ENCODE results near the gene OXNAD1.

Gene OXNAD1

GRCh38 chr3:16253601-16254000 lies 11.4 kb upstream of the OXNAD1 start:
- H3K4me3 ChIP-seq (ENCODE audit: low read length) = no peak overlapping the region
- no peak for TF ChIP-seq ZNF274 (IDR thresholded peaks at IDR 0.05; ENCODE audit: low read depth, low read length)

- H3K4me3 ChIP-seq (ENCODE audit: low read length) = no peak overlapping the region
- no peak for TF ChIP-seq ZNF274 (IDR thresholded peaks at IDR 0.05; ENCODE audit: low read depth, low read length)
Observed at GRCh38 chr3:16254916-16255315, 10.1 kb upstream of the OXNAD1 start.

- H3K4me3 ChIP-seq (ENCODE audit: low read length) = no peak overlapping the region
- TF ChIP-seq ZNF274 (IDR thresholded peaks at IDR 0.05; ENCODE audit: low read depth, low read length) = no peak
Observed at GRCh38 chr3:16255326-16255725, 9.7 kb upstream of the OXNAD1 start.

- no peak for TF ChIP-seq ZNF274 (IDR thresholded peaks at IDR 0.05; ENCODE audit: low read depth, low read length)
- no peak overlapping the region for H3K4me3 ChIP-seq (ENCODE audit: low read length)
Observed at GRCh38 chr3:16255726-16256125, 9.3 kb upstream of the OXNAD1 start.

GRCh38 chr3:16257309-16257708 lies 7.7 kb upstream of the OXNAD1 start:
- no peak overlapping the region for H3K4me3 ChIP-seq (ENCODE audit: low read length)
- TF ChIP-seq ZNF274 (IDR thresholded peaks at IDR 0.05; ENCODE audit: low read depth, low read length) = no peak

GRCh38 chr3:16258177-16258576 lies 6.8 kb upstream of the OXNAD1 start:
- no peak overlapping the region for H3K4me3 ChIP-seq (ENCODE audit: low read length)
- no peak for TF ChIP-seq ZNF274 (IDR thresholded peaks at IDR 0.05; ENCODE audit: low read depth, low read length)

GRCh38 chr3:16258866-16259265 lies 6.1 kb upstream of the OXNAD1 start:
- no peak overlapping the region for H3K4me3 ChIP-seq (ENCODE audit: low read length)
- TF ChIP-seq ZNF274 (IDR thresholded peaks at IDR 0.05; ENCODE audit: low read depth, low read length) = no peak

- no peak overlapping the region for H3K4me3 ChIP-seq (ENCODE audit: low read length)
- TF ChIP-seq ZNF274 (IDR thresholded peaks at IDR 0.05; ENCODE audit: low read depth, low read length) = no peak
Observed at GRCh38 chr3:16260046-16260445, 5.0 kb upstream of the OXNAD1 start.

GRCh38 chr3:16262174-16262573 lies 2.8 kb upstream of the OXNAD1 start:
- no peak overlapping the region for H3K4me3 ChIP-seq (ENCODE audit: low read length)
- TF ChIP-seq ZNF274 (IDR thresholded peaks at IDR 0.05; ENCODE audit: low read depth, low read length) = no peak

GRCh38 chr3:16264174-16264707 lies 771 bp upstream of the OXNAD1 start:
- TF ChIP-seq ZNF274 (IDR thresholded peaks at IDR 0.05; ENCODE audit: low read depth, low read length) = no peak
- peak overlapping the region; percentile 92 for H3K4me3 ChIP-seq (ENCODE audit: low read length)

- H3K4me3 ChIP-seq (ENCODE audit: low read length) = peak overlapping the region; percentile 96
- TF ChIP-seq ZNF274 (IDR thresholded peaks at IDR 0.05; ENCODE audit: low read depth, low read length) = no peak
Observed at GRCh38 chr3:16265455-16265786, 409 bp downstream of the OXNAD1 start.

- TF ChIP-seq ZNF274 (IDR thresholded peaks at IDR 0.05; ENCODE audit: low read depth, low read length) = no peak
- H3K4me3 ChIP-seq (ENCODE audit: low read length) = no peak overlapping the region
Observed at GRCh38 chr3:16266714-16267113, 1.7 kb downstream of the OXNAD1 start.

- no peak for TF ChIP-seq ZNF274 (IDR thresholded peaks at IDR 0.05; ENCODE audit: low read depth, low read length)
- no peak overlapping the region for H3K4me3 ChIP-seq (ENCODE audit: low read length)
Observed at GRCh38 chr3:16270855-16271254, 5.8 kb downstream of the OXNAD1 start.

- no peak for TF ChIP-seq ZNF274 (IDR thresholded peaks at IDR 0.05; ENCODE audit: low read depth, low read length)
Observed at GRCh38 chr3:16272588-16272987, 7.6 kb downstream of the OXNAD1 start.

GRCh38 chr3:16273867-16274266 lies 8.9 kb downstream of the OXNAD1 start:
- H3K4me3 ChIP-seq (ENCODE audit: low read length) = no peak overlapping the region
- TF ChIP-seq ZNF274 (IDR thresholded peaks at IDR 0.05; ENCODE audit: low read depth, low read length) = no peak

More at GRCh38 chr3:16272588-16272987, 7.6 kb downstream of the OXNAD1 start:
- no peak overlapping the region for H3K4me3 ChIP-seq (ENCODE audit: low read length)

- no peak for TF ChIP-seq ZNF274 (IDR thresholded peaks at IDR 0.05; ENCODE audit: low read depth, low read length)
- no peak overlapping the region for H3K4me3 ChIP-seq (ENCODE audit: low read length)
Observed at GRCh38 chr3:16277471-16277870, 12.5 kb downstream of the OXNAD1 start.

All from GM08714 (cell line).